Epithelial cell of proximal tubule (primary cell): Measurements from ENCODE around the gene APOL6. TPM values are rescaled to one million over a fixed set of nuclear protein-coding genes. Genes with fewer than 3 reads are reported as not detected.

Experiments used
- DNase-seq: peaks from one replicate; pipeline ENCODE4 v3.0.0-alpha.2; 2011; ENCODE audit warnings: low read depth
- H3K4me3 ChIP-seq: 2 replicates; pipeline ENCODE4 v1.5.1; 2011; ENCODE audit warnings: low read depth, mild to moderate bottlenecking, low read length
- total RNA-seq: library from RNA; depleted of rRNA; stranded (reverse); fragments of >200 nt; gene quantifications from 2 replicates; pipeline ENCODE4 v1.2.3, GENCODE V29; 2015
- TF ChIP-seq, protein P1 (sequence below): conservative IDR thresholded peaks from 2 replicates; pipeline ENCODE4 v1.5.1; 2012; ENCODE audit warnings: low read depth, mild to moderate bottlenecking, low read length

APOL6 gene, protein sequence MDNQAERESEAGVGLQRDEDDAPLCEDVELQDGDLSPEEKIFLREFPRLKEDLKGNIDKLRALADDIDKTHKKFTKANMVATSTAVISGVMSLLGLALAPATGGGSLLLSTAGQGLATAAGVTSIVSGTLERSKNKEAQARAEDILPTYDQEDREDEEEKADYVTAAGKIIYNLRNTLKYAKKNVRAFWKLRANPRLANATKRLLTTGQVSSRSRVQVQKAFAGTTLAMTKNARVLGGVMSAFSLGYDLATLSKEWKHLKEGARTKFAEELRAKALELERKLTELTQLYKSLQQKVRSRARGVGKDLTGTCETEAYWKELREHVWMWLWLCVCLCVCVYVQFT
- total RNA-seq, result 5.4 and 6.5 TPM in 2 replicates

DNA sequence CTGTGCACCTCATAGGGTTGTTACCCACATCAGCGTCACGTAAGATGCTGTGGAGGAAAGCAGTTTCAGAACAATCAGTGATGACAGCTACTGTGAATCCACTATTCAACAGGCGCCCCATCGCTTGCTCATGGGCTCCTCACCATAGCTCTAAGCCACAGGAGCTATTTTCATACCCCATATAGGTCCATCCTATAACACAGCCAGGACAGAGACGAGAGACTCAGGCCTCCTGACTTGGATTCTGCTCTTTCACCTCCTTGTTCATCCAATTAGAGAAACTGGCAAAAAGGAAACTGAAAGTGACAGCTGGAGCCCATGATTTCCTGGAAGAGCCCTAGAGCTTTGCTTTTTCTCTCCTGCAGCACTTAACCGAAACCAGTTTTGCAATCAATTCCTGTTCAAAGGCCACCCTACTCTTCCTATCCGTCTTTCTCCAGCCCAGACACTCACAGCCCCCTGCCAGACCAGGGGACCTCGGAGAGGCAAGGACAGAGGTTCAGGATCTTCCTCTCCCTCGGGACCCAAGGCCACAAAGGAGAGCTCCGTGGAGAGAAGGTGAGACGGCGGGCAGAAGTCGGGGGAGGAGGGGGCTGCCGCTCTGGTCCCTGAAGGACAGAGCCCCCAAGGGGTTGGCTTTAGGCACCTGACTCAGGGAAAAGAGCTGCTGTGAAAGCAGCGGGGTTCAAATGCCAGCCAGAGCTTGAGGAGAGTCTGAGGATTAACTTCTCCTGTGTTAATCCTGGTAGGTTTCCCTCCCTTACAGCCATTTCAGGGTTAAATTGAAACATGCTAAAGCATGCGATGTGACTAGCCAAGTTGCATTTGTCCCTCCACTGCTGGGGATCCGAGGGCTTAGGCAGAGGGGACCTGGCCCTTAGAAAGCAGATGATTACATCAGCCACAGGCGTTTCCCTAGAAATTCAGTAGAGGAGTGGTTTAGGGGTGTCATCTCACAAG is at the start of gene APOL6:
Gene APOL6, plus strand, starts transcription at position 381 of the 960 bp plus-strand sequence. CDS start 7,980 bp downstream, outside the sequence.
- peak; percentile 65 for DNase-seq
- TF ChIP-seq, protein P1, sequence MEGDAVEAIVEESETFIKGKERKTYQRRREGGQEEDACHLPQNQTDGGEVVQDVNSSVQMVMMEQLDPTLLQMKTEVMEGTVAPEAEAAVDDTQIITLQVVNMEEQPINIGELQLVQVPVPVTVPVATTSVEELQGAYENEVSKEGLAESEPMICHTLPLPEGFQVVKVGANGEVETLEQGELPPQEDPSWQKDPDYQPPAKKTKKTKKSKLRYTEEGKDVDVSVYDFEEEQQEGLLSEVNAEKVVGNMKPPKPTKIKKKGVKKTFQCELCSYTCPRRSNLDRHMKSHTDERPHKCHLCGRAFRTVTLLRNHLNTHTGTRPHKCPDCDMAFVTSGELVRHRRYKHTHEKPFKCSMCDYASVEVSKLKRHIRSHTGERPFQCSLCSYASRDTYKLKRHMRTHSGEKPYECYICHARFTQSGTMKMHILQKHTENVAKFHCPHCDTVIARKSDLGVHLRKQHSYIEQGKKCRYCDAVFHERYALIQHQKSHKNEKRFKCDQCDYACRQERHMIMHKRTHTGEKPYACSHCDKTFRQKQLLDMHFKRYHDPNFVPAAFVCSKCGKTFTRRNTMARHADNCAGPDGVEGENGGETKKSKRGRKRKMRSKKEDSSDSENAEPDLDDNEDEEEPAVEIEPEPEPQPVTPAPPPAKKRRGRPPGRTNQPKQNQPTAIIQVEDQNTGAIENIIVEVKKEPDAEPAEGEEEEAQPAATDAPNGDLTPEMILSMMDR, result no peak
- H3K4me3 ChIP-seq, result peak within 1 kb of the TSS; percentile 75

DNA sequence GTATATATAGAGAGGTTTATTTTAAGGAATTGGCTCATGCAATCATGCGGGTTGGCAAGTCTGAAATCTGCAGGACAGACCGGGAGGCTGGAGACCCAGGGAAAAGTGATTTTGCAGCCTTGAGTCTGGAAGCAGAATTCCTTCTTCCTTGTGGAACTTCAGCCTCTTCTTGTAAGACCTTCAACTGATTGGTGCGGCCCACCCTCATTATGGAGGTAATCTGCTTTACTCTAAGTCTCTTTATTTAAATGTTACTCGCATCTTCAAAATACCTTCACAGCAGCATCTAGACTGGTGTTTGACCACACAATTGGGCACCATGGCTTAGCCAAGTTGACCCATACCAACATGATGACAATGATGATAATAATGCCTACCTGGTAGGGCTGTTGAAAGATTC is 48.9 kb upstream of the APOL6 start:
- H3K4me3 ChIP-seq, result no peak overlapping the region
- no peak for DNase-seq
- TF ChIP-seq, protein P1, result no peak

DNA sequence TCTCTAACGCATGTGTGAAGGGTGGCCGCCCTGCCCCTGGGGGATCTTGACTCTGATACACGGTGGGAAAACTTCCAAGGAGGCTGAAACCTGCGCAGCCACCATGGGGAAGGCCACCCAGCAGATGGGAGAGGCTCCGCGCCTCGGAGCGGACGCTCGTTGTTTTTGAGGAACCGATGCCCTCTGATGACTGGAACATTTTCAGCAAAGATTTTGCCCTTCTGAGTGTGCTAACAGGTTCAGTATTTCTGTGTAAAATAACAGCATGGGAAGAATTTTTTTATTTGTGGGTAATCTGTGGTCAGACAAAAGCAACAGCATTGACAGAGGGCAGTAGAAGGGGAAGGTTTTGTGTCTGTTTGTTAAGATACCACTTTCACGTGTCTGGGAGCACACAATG is 47.8 kb upstream of the APOL6 start:
- H3K4me3 ChIP-seq, result no peak overlapping the region
- no peak for DNase-seq
- TF ChIP-seq, protein P1, result no peak

DNA sequence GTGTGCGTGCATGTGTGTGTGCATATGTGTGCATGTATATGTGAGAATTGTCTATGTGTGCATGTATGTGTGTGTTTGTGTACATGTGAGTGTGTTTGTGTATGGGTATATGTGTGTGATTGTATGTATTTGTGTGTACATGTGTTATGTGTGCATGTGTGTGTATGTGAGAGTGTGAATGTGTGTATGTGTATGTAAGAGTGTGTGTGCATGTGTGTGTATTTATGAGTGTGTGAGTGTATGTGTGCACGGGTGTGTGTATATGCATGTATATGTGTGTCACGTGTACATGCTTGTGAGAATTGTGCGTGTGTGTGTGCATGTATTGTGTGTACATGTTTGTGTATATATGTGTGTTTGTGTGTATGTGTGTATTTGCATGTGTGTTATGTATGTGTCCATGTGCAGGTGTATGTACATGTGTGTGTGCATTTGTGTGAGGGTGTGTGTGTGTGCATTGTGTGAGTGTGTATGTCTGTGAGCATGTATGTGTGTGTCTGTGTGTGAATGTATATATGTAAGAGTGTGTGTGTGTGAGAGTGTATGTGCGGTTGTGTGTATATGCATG is 47.1 kb upstream of the APOL6 start:
- no peak overlapping the region for H3K4me3 ChIP-seq
- no peak for DNase-seq
- TF ChIP-seq, protein P1, result no peak

DNA sequence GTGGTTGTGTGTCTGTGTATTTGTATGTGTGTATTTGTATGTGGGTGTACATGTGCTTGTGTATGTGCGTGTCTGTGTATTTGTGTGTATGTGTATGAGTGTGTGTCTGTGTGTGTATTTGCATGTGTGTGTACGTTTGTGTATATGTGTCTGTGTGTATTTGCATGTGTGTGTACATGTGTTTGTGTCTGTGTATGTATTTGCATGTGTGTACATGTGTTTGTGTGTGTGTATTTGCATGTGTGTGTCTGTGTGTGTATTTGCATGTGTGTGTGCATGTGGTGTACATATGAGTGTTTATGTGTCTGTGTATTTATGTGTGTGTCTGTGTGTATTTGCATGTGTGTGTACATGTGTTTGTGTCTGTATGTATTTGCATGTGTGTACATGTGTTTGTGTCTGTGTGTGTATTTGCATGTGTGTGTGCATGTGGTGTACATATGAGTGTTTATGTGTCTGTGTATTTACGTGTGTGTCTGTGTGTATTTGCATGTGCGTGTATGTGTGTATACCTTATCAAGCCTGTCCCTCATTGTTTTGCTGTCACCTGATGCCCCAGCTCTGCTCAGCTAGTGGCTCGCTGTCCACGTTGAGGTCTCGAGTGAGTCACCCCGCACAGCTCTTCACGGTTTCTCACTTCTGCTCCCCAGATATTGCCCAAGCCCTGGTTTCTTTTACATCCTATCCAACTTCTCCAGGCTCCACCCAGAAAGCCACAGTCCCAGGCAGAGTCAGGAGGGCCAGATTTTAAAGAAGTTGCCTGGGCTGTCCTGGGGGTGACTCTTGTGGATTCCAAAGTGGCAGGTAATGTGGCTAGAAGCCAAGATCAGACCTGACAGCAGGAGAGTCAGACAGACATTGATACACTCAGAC is 46.3 kb upstream of the APOL6 start:
- no peak overlapping the region for H3K4me3 ChIP-seq
- no peak for DNase-seq
- TF ChIP-seq, protein P1, result no peak

DNA sequence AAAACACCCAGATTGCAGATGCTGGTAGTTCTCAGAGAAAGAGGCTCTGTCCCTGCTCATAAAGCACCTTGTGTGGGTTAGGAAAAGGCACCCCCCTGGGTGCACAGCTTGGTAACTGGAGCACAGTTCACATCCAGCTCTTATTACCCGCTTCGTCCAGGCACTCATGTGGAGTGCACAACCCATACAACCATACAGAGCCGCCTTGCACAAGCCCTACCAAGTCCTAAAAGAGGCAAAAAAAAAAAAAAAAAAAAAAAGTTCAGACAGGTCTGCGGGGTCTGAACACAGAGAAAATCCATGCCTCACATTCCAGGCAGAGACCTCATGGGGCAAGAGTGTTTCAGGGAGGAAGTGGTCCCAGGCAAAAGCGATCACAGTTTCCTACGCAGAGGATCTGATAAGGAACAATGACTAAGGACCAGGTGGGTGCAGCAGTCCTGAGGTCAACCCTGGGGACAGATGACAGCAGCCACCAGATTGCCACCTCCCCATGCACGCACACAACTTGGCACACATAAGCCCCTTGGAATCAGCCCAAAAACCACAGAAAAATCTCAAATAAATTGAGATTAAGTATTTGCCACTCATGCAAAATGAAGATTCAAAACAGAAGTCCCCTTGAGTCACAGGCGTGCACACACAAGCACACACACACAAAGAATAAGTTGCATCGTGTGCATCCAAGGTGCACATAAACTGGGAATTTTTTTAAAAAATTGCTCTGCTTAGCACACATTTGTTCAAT is 43.5 kb upstream of the APOL6 start:
- TF ChIP-seq, protein P1, result no peak
- DNase-seq, result no peak
- H3K4me3 ChIP-seq, result no peak overlapping the region
